OCI-LY7 (cell line): Measurements from ENCODE around the gene PML. TPM values are rescaled to one million over a fixed set of nuclear protein-coding genes. Genes with fewer than 3 reads are reported as not detected.
"Not testable (repeated sequence)": the region's sequence is repeated elsewhere in the genome, so short reads cannot be mapped to it uniquely, and the experiment has no call there.

Experiments
- BruUV-seq: library from RNA; stranded (reverse); fragments of 400-500 nt; replicated peaks from 2 replicates; lab custom pipeline; 2021; lab: Mats Ljungman, UMichigan
- CTCF ChIA-PET: fragments of 300-600 bp; sonication (Branson Sonifier 250); formaldehyde crosslinking; loops from one replicate; lab custom pipeline; 2022; ENCODE audit warnings: antibody characterized with exemption; ENCODE audit not compliant: unreplicated experiment; lab: Charles Lee
- POLR2A ChIA-PET: fragments of 300-600 bp; sonication (Branson Sonifier 250); formaldehyde crosslinking; loops from one replicate; lab custom pipeline; 2022; ENCODE audit warnings: antibody characterized with exemption; lab: Charles Lee
- DNase-seq: peaks from one replicate; pipeline ENCODE4 v3.0.0-alpha.2; 2015; ENCODE audit warnings: low spot score
- H2AFZ ChIP-seq: fragments of 200-600 bp; sonication (generic), shearing (Covaris generic); 2 replicates; pipeline ENCODE4 v1.6.1; 2014; ENCODE audit warnings: mild to moderate bottlenecking, antibody characterized with exemption, low read length, moderate library complexity
- H3K27ac ChIP-seq: fragments of 200-600 bp; sonication (generic); 2 replicates; pipeline ENCODE4 v1.5.1; 2014; ENCODE audit warnings: mixed run types, low read depth, mild to moderate bottlenecking, moderate library complexity, low read length, inconsistent platforms; ENCODE audit not compliant: poor library complexity, severe bottlenecking
- H3K36me3 ChIP-seq: fragments of 200-600 bp; sonication (generic); 2 replicates; pipeline ENCODE4 v1.6.1; 2014; ENCODE audit warnings: mild to moderate bottlenecking, antibody characterized with exemption, low read length, moderate library complexity, mixed read lengths; ENCODE audit not compliant: insufficient read depth
- H3K4me1 ChIP-seq: fragments of 200-600 bp; sonication (generic); 2 replicates; pipeline ENCODE4 v1.5.1; 2014; ENCODE audit warnings: mild to moderate bottlenecking, low read length; ENCODE audit not compliant: insufficient read depth, poor library complexity, severe bottlenecking
- H3K4me2 ChIP-seq: fragments of 200-600 bp; sonication (generic); 2 replicates; pipeline ENCODE4 v1.6.1; 2014; ENCODE audit warnings: mild to moderate bottlenecking, low read length
- H3K4me3 ChIP-seq: fragments of 200-600 bp; sonication (generic); 2 replicates; pipeline ENCODE4 v1.5.1; 2014; ENCODE audit warnings: mild to moderate bottlenecking, low read depth, low read length; ENCODE audit not compliant: poor library complexity, severe bottlenecking
- H3K79me2 ChIP-seq: fragments of 200-600 bp; sonication (generic); 2 replicates; pipeline ENCODE4 v1.6.1; 2016; ENCODE audit warnings: low read depth, mild to moderate bottlenecking, low read length, moderate library complexity, mixed read lengths; ENCODE audit not compliant: insufficient read depth
- H3K9me2 ChIP-seq: fragments of 200-600 bp; sonication (generic); 2 replicates; pipeline ENCODE4 v1.6.1; 2016; ENCODE audit warnings: mild to moderate bottlenecking, low read length, mixed read lengths; ENCODE audit not compliant: insufficient read depth
- H3K9me3 ChIP-seq: fragments of 200-600 bp; sonication (generic); 2 replicates; pipeline ENCODE4 v1.6.1; 2014; ENCODE audit warnings: mild to moderate bottlenecking, mixed run types, low read length, mixed read lengths
- H4K20me1 ChIP-seq: fragments of 200-600 bp; sonication (generic); 2 replicates; pipeline ENCODE4 v1.6.1; 2014; ENCODE audit warnings: mild to moderate bottlenecking, antibody characterized with exemption, low read length, moderate library complexity, mixed read lengths; ENCODE audit not compliant: insufficient read depth
- EZH2phosphoT487 ChIP-seq: fragments of 200-600 bp; sonication (generic); IDR thresholded peaks from 2 replicates; pipeline ENCODE4 v1.6.1; 2018; ENCODE audit warnings: low read depth, borderline replicate concordance, mild to moderate bottlenecking, mixed run types, antibody characterized with exemption, low read length, moderate library complexity, mixed read lengths
- intact Hi-C: fragments of 100-400 bp; cut with micrococcal nuclease; formaldehyde crosslinking; loops from one replicate; pipeline ENCODE4 v1.10.0; 2022; ENCODE audit not compliant: unreplicated experiment
- total RNA-seq, 2 experiments: library from RNA; depleted of rRNA in 1 of 2; stranded (reverse); fragments of >200 nt in 1 of 2; shearing (Covaris generic) in 1 of 2; gene quantifications; 2 replicates each; pipeline ENCODE4 v1.2.3, GENCODE V29; 2014 to 2022
- TF ChIP-seq, protein P1 (sequence below): fragments of 200-600 bp; sonication (generic); conservative IDR thresholded peaks from 2 replicates; pipeline ENCODE4 v1.5.1; 2014; ENCODE audit warnings: mild to moderate bottlenecking, antibody characterized with exemption, low read length, moderate library complexity, mixed read lengths

Gene PML
- total RNA-seq, 2 experiments from 2014 or later, result 16.9 to 26.1 TPM

- Histone ChIP-seq H2AFZ (no peak overlapping the region), H4K20me1 (no peaks in the 10 kb centered on the region), H3K4me3 (no peak overlapping the region), H3K4me2 (no peak overlapping the region), H3K79me2 (no peaks in the 10 kb centered on the region), H3K4me1 (no peaks in the 10 kb centered on the region), H3K36me3 (no peaks in the 10 kb centered on the region), H3K9me2 (no peaks in the 10 kb centered on the region), H3K9me3 (no peaks in the 10 kb centered on the region), H3K27ac (no peak overlapping the region)
- TF ChIP-seq, protein P1, sequence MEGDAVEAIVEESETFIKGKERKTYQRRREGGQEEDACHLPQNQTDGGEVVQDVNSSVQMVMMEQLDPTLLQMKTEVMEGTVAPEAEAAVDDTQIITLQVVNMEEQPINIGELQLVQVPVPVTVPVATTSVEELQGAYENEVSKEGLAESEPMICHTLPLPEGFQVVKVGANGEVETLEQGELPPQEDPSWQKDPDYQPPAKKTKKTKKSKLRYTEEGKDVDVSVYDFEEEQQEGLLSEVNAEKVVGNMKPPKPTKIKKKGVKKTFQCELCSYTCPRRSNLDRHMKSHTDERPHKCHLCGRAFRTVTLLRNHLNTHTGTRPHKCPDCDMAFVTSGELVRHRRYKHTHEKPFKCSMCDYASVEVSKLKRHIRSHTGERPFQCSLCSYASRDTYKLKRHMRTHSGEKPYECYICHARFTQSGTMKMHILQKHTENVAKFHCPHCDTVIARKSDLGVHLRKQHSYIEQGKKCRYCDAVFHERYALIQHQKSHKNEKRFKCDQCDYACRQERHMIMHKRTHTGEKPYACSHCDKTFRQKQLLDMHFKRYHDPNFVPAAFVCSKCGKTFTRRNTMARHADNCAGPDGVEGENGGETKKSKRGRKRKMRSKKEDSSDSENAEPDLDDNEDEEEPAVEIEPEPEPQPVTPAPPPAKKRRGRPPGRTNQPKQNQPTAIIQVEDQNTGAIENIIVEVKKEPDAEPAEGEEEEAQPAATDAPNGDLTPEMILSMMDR, result no peak
- no peak for TF ChIP-seq EZH2phosphoT487
- no peak for DNase-seq
- CTCF ChIA-PET, result interaction anchor here (1.1 kb wide), 1 partner anchor 77 kb away, joined by 4 read pairs; no protein-coding TSS in a partner anchor
- no TSS peak for BruUV-seq
- POLR2A ChIA-PET, result no interaction called here
- intact Hi-C loops, result loop anchor here (5.0 kb wide), 1 partner anchor 257 kb away; no protein-coding TSS in a partner anchor
Observed at GRCh38 chr15:74050127-74050526, 55.6 kb downstream of the PML start.

GRCh38 chr15:74050556-74051234 lies 56.2 kb downstream of the PML start:
- no peak overlapping the region for H2AFZ ChIP-seq
- no peaks in the 10 kb centered on the region for H3K79me2 ChIP-seq
- H4K20me1 ChIP-seq, result no peaks in the 10 kb centered on the region
- no peaks in the 10 kb centered on the region for H3K9me3 ChIP-seq
- H3K4me1 ChIP-seq, result no peaks in the 10 kb centered on the region
- CTCF ChIA-PET, result interaction anchor here (0.6 kb wide), 1 partner anchor 78 kb away, joined by 6 read pairs; no protein-coding TSS in a partner anchor
- no peak for DNase-seq
- BruUV-seq, result no TSS peak
- no peaks in the 10 kb centered on the region for H3K9me2 ChIP-seq
- no peak for TF ChIP-seq EZH2phosphoT487
- TF ChIP-seq, protein P1, result no peak
- no peak overlapping the region for H3K4me3 ChIP-seq
- intact Hi-C loops, result loop anchor here (5.0 kb wide), 1 partner anchor 257 kb away; no protein-coding TSS in a partner anchor
- H3K4me2 ChIP-seq, result no peak overlapping the region
- H3K36me3 ChIP-seq, result no peaks in the 10 kb centered on the region
- H3K27ac ChIP-seq, result no peak overlapping the region
- POLR2A ChIA-PET, result no interaction called here

GRCh38 chr15:74052271-74053260 lies 58.0 kb downstream of the PML start:
- POLR2A ChIA-PET, result interaction anchor here (0.7 kb wide), 1 partner anchor 82 kb away, joined by 3 read pairs; no protein-coding TSS in a partner anchor
- H2AFZ ChIP-seq, H3K27ac ChIP-seq, BruUV-seq, DNase-seq, H4K20me1 ChIP-seq, CTCF ChIA-PET, H3K9me3 ChIP-seq, H3K9me2 ChIP-seq, H3K36me3 ChIP-seq, H3K4me2 ChIP-seq, H3K4me3 ChIP-seq, H3K4me1 ChIP-seq, H3K79me2 ChIP-seq: not testable (repeated sequence)
- intact Hi-C loops, result loop anchor here (5.0 kb wide), 1 partner anchor 255 kb away; no protein-coding TSS in a partner anchor
